Uterus (tissue), 2 donors: ENCODE data around the gene PLB1.

Experiments used
- POLR2A ChIP-seq, 2 donors: fragments of 450-650 bp; IDR thresholded peaks; one replicate each; pipeline ENCODE4 v1.6.1; 2016; ENCODE audit warnings: antibody characterized with exemption in 2 of 2, mild to moderate bottlenecking in 1 of 2, moderate library complexity in 1 of 2
- TF ChIP-seq, protein P1 (sequence below), 4 experiments: fragments of 200-600 bp in 2 of 4; fragments of 450-650 bp in 2 of 4; sonication (generic) in 2 of 4; IDR thresholded peaks; one replicate each; pipeline ENCODE4 v1.5.1; 2016 to 2019; ENCODE audit warnings: antibody characterized with exemption in 4 of 4, mild to moderate bottlenecking in 2 of 4, moderate library complexity in 1 of 4

DNA sequence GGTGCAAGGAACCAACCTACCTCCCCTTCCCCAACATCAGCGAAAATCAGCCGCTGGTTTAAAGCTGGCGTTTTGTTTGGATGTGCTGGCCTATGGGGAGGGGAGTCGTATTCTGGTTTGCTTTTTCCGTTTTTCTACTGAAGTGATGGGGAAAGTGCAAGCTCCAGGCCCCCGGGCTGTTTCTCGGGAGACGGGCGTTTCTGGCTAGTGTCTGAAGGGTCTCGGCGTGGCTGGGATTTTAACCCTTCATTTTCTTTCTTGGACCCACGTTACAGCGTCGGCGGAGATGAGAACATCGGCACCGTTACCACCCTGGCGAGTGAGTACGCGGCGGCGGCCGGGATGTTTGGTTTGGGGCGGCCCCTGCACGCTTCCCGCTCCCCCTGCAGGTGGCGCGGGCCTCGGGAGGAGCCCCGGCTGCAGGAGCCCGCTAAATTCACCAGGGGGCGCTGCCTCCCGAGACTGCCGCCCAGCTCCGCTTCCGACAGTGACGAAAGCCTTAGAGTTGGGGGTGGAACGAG lies 70.7 kb downstream of the PLB1 start:
- peak in 1 of 2 donors; percentile 51 for TF ChIP-seq POLR2A (IDR thresholded peaks at IDR 0.05)
- TF ChIP-seq, protein P1, sequence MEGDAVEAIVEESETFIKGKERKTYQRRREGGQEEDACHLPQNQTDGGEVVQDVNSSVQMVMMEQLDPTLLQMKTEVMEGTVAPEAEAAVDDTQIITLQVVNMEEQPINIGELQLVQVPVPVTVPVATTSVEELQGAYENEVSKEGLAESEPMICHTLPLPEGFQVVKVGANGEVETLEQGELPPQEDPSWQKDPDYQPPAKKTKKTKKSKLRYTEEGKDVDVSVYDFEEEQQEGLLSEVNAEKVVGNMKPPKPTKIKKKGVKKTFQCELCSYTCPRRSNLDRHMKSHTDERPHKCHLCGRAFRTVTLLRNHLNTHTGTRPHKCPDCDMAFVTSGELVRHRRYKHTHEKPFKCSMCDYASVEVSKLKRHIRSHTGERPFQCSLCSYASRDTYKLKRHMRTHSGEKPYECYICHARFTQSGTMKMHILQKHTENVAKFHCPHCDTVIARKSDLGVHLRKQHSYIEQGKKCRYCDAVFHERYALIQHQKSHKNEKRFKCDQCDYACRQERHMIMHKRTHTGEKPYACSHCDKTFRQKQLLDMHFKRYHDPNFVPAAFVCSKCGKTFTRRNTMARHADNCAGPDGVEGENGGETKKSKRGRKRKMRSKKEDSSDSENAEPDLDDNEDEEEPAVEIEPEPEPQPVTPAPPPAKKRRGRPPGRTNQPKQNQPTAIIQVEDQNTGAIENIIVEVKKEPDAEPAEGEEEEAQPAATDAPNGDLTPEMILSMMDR (IDR thresholded peaks at IDR 0.05), result peak; percentile 100
